Activated naive CD4-positive, alpha-beta T cell treated with anti-CD3 and anti-CD28 coated beads for 36 hours (primary cell): Measurements from ENCODE around the gene FAM111B. TPM values are rescaled to one million over a fixed set of nuclear protein-coding genes. Genes with fewer than 3 reads are reported as not detected.
A peak's percentile ranks its signal among the peaks of the same experiment; 100 is the strongest.
"Not testable (repeated sequence)": the region's sequence is repeated elsewhere in the genome, so short reads cannot be mapped to it uniquely, and the experiment has no call there.

ENCODE experiments used
- CTCF ChIA-PET: fragments of 350-600 bp; sonication (Branson Sonifier 250); formaldehyde crosslinking; loops from one replicate; lab custom pipeline; 2021; ENCODE audit warnings: antibody characterized with exemption; lab: Charles Lee
- DNase-seq: peaks from one replicate; pipeline ENCODE4 v3.0.0-alpha.2; 2020
- H3K27ac Mint-ChIP-seq: one replicate; pipeline ENCODE4 v1.8.0; 2021; ENCODE audit warnings: mild to moderate bottlenecking, mixed read lengths
- H3K27me3 Mint-ChIP-seq: one replicate; pipeline ENCODE4 v1.8.0; 2021; ENCODE audit warnings: low read depth, mixed read lengths
- H3K36me3 Mint-ChIP-seq: one replicate; pipeline ENCODE4 v1.8.0; 2021; ENCODE audit warnings: low read depth, mixed read lengths
- H3K4me1 Mint-ChIP-seq: one replicate; pipeline ENCODE4 v1.8.0; 2021; ENCODE audit warnings: low read depth, mixed read lengths
- H3K4me3 Mint-ChIP-seq: one replicate; pipeline ENCODE4 v1.8.0; 2021; ENCODE audit warnings: mild to moderate bottlenecking, moderate library complexity, mixed read lengths
- H3K9me3 Mint-ChIP-seq: one replicate; pipeline ENCODE4 v1.8.0; 2021; ENCODE audit warnings: mixed read lengths
- intact Hi-C: fragments of 100-400 bp; cut with micrococcal nuclease; formaldehyde crosslinking; loops from one replicate; pipeline ENCODE4 v1.15.1; 2023
- total RNA-seq, 2 experiments: library from RNA; stranded (reverse); gene quantifications; one replicate each; pipeline ENCODE4 v1.2.3, GENCODE V29; 2021

The FAM111B gene
- total RNA-seq, 2 experiments from 2014 or later: 21.6 to 22.6 TPM

DNA sequence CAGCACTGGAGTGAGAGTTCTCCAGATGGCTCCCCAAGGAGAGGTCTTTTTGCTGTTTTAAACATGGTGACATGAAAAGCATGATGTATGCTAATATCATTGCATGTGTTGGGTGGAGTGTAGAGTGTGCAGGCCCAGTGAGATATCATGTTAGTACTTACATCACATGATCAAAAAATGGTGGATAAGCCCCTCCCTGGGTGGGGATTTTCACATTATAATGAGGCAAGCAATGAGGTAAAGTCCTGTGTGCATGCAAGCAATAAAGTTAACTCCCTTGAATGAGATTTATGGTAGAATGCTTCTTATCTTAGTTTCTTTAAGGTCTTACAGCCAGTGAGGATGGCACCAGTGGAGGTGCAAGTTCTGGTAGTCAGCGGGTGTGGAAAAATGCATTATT is 8.5 kb downstream of the FAM111B start:
- intact Hi-C loops: no loop called here
- H3K4me1 Mint-ChIP-seq: peaks cover 4% of the 10 kb centered on the region
- CTCF ChIA-PET: no interaction called here
- H3K4me3 Mint-ChIP-seq: no peak overlapping the region
- peaks cover 7% of the 10 kb centered on the region for H3K27me3 Mint-ChIP-seq
- peaks cover 75% of the 10 kb centered on the region for H3K36me3 Mint-ChIP-seq
- no peak overlapping the region for H3K27ac Mint-ChIP-seq
- H3K9me3 Mint-ChIP-seq: peaks cover 17% of the 10 kb centered on the region
- no peak for DNase-seq

DNA sequence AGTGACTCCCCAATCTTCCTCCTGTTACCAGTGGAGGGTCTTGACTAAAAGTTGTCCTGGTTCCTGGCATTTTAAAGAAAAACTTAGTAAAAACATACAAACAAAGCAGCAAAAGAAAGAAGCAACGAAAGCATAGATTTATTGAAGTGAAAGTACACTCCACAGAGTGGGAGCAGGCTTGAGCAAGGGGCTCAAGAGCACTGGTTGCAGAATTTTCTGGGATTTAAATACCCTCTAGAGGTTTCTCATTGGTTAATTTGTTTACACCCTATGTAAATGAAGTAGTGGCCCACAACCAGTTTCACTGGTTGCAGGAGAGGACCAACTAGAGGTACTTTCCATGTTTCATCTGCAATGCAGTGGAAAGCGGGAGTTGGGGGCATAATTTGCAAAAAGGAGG is 10.7 kb downstream of the FAM111B start:
- CTCF ChIA-PET: no interaction called here
- peaks cover 61% of the 10 kb centered on the region for H3K36me3 Mint-ChIP-seq
- intact Hi-C loops: no loop called here
- peaks cover 2% of the 10 kb centered on the region for H3K4me1 Mint-ChIP-seq
- no peak overlapping the region for H3K27ac Mint-ChIP-seq
- peaks cover 7% of the 10 kb centered on the region for H3K27me3 Mint-ChIP-seq
- no peak overlapping the region for H3K4me3 Mint-ChIP-seq
- peaks cover 17% of the 10 kb centered on the region for H3K9me3 Mint-ChIP-seq
- DNase-seq: no peak

DNA sequence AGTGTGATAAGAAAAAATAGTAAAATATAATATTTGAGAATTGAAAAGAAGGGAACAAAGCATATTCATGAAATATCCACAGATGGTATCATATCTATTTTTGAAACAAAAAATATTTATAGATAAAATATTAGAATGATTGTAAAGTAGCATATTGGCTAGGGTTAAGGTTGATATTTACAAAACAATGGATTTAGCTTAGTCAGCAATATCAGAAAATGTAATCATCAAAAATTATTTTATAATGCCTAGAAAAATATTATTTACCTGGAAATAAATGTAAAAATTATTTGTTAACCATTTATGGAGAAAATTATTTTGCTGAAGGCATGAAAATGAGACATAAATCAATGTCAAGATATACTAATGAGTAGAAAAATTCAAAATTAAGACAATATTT is 12.8 kb downstream of the FAM111B start:
- peaks cover 48% of the 10 kb centered on the region for H3K36me3 Mint-ChIP-seq
- DNase-seq: no peak

DNA sequence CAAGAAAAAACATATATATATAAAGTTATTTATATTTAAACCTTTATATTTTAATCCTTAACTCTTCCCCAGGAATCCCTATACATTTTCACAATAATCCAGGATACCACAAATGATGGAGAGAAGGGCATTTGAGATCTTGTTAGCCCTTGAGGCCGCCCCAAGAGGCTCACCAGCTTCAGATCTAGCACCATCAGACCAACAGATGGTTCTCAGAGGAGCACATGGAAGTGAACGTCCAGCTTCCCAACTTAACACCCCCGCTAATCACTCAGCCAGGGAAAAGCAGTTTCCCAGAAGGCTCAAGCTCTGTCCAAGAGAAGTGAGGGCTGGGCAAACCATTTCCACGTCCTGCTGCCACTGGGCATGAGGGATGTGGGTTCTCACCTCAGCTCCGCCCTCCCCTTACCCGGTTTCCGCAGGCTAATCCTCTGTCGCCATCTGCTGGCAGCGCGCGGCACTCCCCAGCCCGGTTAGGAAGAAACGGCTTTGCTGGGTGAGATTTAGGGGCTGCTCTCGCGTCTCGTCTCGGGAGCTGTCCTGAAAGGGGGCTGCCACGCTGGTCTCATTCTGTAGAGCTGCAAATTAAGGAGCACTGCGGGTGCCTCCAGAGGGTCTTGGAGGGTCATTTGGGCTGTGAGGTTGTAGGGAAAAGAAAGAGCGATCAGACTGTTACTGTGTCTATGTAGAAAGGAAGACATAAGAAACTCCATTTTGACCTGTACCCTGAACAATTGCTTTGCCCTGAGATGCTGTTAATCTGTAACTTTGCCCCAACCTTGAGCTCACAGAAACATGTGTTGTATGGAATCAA is 28.8 kb downstream of the FAM111B start:
- H3K27ac Mint-ChIP-seq: no peak overlapping the region
- peak overlapping the region; percentile 26 for H3K4me3 Mint-ChIP-seq
- CTCF ChIA-PET: interaction anchor here (0.6 to 2.6 kb wide), 39 partner anchors 9 to 643 kb away, joined by 3 to 45 read pairs (median 4); partner anchors contain the start of gene FAM111B
- intact Hi-C loops: loop anchor here (1.0 to 2.0 kb wide), 6 partner anchors 22 to 482 kb away; no protein-coding TSS in a partner anchor
- H3K4me1 Mint-ChIP-seq: peaks cover 6% of the 10 kb centered on the region
- DNase-seq: peak; percentile 93
- H3K27me3 Mint-ChIP-seq: no peaks in the 10 kb centered on the region
- H3K36me3 Mint-ChIP-seq: peaks cover 32% of the 10 kb centered on the region
- peaks cover 17% of the 10 kb centered on the region for H3K9me3 Mint-ChIP-seq

More for the DNA sequence above, 12.8 kb downstream of the FAM111B start:
- Mint-ChIP-seq H3K9me3 (peaks cover 17% of the 10 kb centered on the region), H3K27ac (no peak overlapping the region), H3K4me3 (no peak overlapping the region), H3K4me1 (no peaks in the 10 kb centered on the region), H3K27me3 (peaks cover 2% of the 10 kb centered on the region)
- CTCF ChIA-PET: interaction anchor here (0.7 to 1.8 kb wide), 4 partner anchors 12 to 52 kb away, joined by 3 to 7 read pairs (median 4); partner anchors contain the start of genes DTX4 and FAM111B
- intact Hi-C loops: no loop called here

DNA sequence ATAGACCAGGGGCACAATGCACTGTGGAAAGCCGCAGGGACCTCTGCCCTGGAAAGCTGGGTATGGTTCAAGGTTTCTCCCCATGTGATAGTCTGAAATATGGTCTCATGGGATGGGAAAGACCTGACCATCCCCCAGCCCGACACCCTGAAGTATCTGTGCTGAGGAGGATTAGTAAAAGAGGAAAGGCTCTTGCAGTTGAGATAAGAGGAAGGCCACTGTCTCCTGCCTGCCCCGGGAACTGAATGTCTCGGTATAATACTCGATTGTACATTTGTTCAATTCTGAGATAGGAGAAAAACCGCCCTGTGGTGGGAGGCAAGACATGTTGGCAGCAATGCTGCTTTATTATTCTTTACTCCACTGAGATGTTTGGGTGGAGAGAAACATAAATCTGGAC is 29.5 kb downstream of the FAM111B start:
- not testable (repeated sequence) for DNase-seq, H3K9me3 Mint-ChIP-seq, H3K27me3 Mint-ChIP-seq, H3K4me3 Mint-ChIP-seq, H3K27ac Mint-ChIP-seq
- intact Hi-C loops: loop anchor here (1.0 to 2.0 kb wide), 6 partner anchors 22 to 482 kb away; no protein-coding TSS in a partner anchor
- Mint-ChIP-seq H3K4me1 (peaks cover 10% of the 10 kb centered on the region), H3K36me3 (peaks cover 25% of the 10 kb centered on the region)
- CTCF ChIA-PET: interaction anchor here (0.6 to 2.6 kb wide), 25 partner anchors 8 to 482 kb away, joined by 3 to 45 read pairs (median 5); partner anchors contain the start of gene FAM111B

DNA sequence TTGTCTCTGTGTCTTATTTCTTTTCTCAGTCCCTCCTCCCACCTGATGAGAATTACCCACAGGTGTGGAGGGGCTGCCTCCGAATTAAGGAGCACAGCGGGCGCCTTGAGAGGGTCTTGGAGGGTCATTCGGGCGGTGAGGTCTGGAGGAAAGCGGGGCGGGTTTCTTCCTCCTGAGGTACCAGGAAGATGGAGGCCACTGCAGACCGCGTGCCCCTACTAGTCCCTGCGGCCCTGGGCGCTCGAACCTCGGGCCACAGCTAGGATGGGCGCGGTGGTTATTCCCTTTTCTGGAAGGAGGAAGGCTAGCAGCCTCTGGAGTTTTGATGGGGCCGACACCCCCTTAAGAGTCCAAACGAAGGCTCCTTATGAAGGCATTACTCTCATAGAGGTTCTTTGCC is 30.2 kb downstream of the FAM111B start:
- no peak overlapping the region for H3K27ac Mint-ChIP-seq
- CTCF ChIA-PET: interaction anchor here (0.6 to 2.2 kb wide), 3 partner anchors 11 to 21 kb away, joined by 3 to 8 read pairs (median 6); no protein-coding TSS in a partner anchor
- no peaks in the 10 kb centered on the region for H3K27me3 Mint-ChIP-seq
- H3K4me1 Mint-ChIP-seq: peaks cover 13% of the 10 kb centered on the region
- intact Hi-C loops: loop anchor here (2.0 kb wide), 1 partner anchor 178 kb away; no protein-coding TSS in a partner anchor
- peaks cover 4% of the 10 kb centered on the region for H3K9me3 Mint-ChIP-seq
- no peak for DNase-seq
- H3K4me3 Mint-ChIP-seq: no peak overlapping the region
- peaks cover 20% of the 10 kb centered on the region for H3K36me3 Mint-ChIP-seq

DNA sequence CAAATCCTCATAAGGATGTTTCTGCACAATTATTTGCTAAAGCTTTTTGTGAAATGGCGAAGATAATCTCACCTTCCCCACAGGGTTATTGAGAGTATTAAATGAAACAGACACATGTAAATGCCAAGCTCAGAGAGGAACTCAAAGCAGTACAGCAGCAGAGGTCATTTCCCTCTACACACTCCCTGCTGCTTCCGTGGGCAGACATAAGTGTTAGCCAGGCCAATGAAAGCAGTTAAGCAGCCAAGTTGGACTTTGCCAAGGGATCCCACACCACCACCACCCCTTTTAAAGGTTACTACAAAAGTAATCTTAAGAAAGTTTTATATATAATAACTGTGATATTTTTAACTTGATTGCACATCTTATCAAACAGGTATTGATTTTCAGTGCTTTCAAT is 31.6 kb downstream of the FAM111B start:
- H3K27me3 Mint-ChIP-seq: no peaks in the 10 kb centered on the region
- no peak overlapping the region for H3K27ac Mint-ChIP-seq
- CTCF ChIA-PET: interaction anchor here (2.2 kb wide), 1 partner anchor 19 kb away, joined by 8 read pairs; no protein-coding TSS in a partner anchor
- intact Hi-C loops: no loop called here
- peaks cover 14% of the 10 kb centered on the region for H3K36me3 Mint-ChIP-seq
- peaks cover 21% of the 10 kb centered on the region for H3K4me1 Mint-ChIP-seq
- no peak overlapping the region for H3K4me3 Mint-ChIP-seq
- DNase-seq: no peak
- H3K9me3 Mint-ChIP-seq: no peaks in the 10 kb centered on the region

DNA sequence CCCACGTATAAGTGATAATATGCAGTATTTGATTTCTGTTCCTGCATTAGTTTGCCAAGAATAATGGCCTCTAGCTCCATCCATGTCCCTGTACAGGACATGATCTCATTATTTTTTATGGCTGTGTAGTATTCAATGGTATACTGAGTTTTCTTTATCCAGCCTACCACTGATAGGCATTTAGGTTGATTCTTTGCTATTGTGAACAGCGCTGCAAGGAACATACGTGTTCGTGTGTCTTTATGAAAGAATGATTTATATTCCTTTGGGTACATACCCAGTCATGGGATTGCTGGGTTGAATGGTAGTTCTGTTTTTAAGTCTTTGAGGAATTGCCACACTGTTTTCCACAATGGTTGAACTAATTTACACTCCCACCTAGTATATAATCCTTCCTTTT is 34.2 kb downstream of the FAM111B start:
- DNase-seq: no peak
- peaks cover 22% of the 10 kb centered on the region for H3K36me3 Mint-ChIP-seq
- peaks cover 30% of the 10 kb centered on the region for H3K4me1 Mint-ChIP-seq
- H3K4me3 Mint-ChIP-seq: peak overlapping the region; percentile 95
- intact Hi-C loops: loop anchor here (5.0 to 10.0 kb wide), 5 partner anchors 1396 to 1816 kb away; partner anchors contain the start of genes MED19, SELENOH, TMX2 and TNKS1BP1
- no peaks in the 10 kb centered on the region for H3K27me3 Mint-ChIP-seq
- H3K9me3 Mint-ChIP-seq: no peaks in the 10 kb centered on the region
- no peak overlapping the region for H3K27ac Mint-ChIP-seq
- CTCF ChIA-PET: interaction anchor here (1.0 to 3.6 kb wide), 3 partner anchors 11 to 44 kb away, joined by 4 to 46 read pairs (median 6); no protein-coding TSS in a partner anchor

DNA sequence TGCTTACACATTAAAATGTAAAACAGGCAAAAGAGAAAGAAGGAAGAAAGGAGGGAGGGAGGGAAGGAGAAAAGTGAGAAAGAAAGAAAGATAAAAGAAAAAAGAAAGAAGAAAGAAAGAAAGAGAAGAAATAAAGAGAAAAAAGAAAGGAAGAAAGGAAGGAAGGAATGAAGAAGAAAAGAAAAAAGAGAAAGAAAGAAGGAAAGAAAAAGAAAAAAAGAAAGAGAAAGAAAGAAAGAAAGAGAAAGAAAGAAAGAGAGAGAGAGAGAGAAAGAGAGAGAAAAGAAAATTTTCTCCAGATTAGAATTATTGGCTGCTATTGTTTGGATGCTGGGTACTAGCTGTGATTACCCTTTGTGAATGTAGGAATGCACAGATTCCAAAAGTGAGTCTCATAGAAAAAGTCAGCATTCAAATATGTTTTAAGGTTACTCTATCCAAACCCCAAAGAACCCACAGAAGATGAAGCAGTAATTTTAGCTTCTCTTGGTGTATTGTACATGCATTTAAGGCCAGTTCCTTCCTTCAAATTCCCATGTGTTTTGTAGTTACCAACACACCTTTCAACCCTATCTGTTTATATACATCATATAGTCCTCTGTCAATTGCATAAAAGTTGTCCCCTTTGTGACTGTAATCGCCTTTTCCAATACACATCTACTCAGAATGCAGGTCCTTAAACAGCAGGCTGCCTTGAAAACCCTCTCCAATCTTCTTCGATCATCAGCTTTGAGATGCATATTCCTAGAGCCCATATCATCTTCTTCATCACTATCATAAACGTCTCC is 34.8 kb downstream of the FAM111B start:
- intact Hi-C loops: loop anchor here (1.0 to 10.0 kb wide), 7 partner anchors 16 to 1817 kb away; partner anchors contain the start of genes FAM111B, MED19, SELENOH and TMX2
- Mint-ChIP-seq H3K4me3 (peak overlapping the region; percentile 95), H3K4me1 (peaks cover 35% of the 10 kb centered on the region), H3K36me3 (peaks cover 26% of the 10 kb centered on the region), H3K9me3 (no peaks in the 10 kb centered on the region), H3K27me3 (no peaks in the 10 kb centered on the region), H3K27ac (peak overlapping the region; percentile 91)
- CTCF ChIA-PET: interaction anchor here (0.9 to 3.6 kb wide), 4 partner anchors 16 to 465 kb away, joined by 3 to 46 read pairs (median 4); no protein-coding TSS in a partner anchor
- DNase-seq: no peak

DNA sequence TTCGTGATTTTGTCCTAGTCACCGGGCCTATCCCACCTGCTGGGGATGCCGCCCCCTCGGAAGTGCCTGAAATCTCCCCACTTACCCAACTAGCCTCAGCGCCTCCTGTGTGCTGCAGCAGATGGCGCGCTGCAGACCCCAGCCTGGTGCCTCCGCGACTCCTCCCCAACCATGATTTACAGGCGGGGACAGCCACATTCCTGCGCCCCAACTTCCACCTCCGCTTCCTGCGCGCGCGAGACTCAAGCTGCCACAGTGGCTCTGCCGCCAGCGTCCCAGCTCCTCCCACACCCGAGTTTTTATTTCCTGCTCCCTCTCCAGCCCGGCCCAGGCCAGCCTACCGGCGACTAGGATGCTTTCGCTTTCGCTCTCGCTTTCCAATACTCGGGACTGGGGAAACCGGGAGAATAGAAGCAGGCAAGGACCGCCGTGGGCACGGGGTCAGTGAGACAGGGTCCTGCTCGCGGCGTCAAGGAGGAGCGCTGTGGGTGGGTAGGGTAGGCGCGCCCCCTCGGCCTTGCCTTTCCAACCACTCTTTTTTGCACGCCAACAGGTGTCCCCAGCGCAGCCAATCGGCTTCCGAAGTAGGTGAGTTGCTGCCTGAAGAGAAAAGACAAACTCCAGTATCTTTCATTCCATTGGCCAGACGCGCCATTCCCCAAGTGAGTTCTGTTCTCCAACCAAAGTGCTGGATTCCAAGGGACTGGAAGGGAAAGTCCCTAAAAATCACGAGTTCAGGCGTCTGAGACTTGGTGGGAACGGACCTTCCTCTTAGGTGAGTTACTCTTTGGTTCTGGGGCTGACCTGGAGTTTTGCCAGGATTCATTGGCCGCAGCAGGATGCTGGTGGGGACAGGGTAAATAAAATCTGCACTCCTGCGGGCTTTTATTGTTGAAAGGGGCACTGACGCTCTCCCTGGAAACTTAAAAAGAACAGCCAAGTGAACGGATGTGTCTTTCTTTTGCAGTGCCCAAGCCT is 35.8 kb downstream of the FAM111B start, which contains the start of gene FAM111A:
FAM111A (plus strand) TSS at position 327 of the 978 bp plus-strand sequence. CDS start 6,017 bp downstream, outside the sequence.
- intact Hi-C loops: loop anchor here (1.0 to 10.0 kb wide), 8 partner anchors 15 to 1818 kb away; partner anchors contain the start of genes FAM111B, MED19, SELENOH and TMX2
- Mint-ChIP-seq H3K9me3 (no peaks in the 10 kb centered on the region), H3K27me3 (no peaks in the 10 kb centered on the region), H3K4me3 (peak within 1 kb of the TSS; percentile 95), H3K27ac (peak within 1 kb of the TSS; percentile 91), H3K36me3 (peaks cover 32% of the 10 kb centered on the region), H3K4me1 (peaks cover 40% of the 10 kb centered on the region)
- CTCF ChIA-PET: interaction anchor here (0.9 to 3.6 kb wide), 7 partner anchors 7 to 466 kb away, joined by 3 to 46 read pairs (median 5); no protein-coding TSS in a partner anchor
- DNase-seq: peak; percentile 88
